DMS53 (cell line): ENCODE data around the gene ZFP36.
A peak's percentile ranks its signal among the peaks of the same experiment; 100 is the strongest.

ENCODE experiments used
- DNase-seq: peaks from one replicate; lab custom pipeline; 2025; lab: John Stamatoyannopoulos, UW

Gene ZFP36

DNA sequence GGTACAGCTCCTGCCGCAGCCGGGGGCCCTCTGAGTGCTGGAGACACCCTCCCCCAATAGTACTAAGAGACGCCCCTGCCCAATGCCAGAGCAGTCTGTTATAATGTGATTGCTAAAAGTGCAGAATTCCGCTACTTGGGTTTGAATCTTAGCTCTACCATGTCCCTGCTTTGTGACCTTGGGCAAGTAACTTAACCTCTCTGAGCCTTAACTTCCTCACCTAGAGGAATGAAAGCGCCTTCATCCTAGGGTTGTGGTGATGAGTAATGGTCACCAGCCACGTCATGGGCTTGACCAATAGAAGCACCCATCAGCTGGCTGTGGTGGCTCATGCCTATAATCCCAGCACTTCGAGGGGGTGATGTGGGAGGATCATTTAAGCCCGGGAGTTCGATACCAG, 12.4 kb downstream of the ZFP36 start:
- DNase-seq, result no peak

GRCh38 chr19:39420769-39421168, 14.1 kb downstream of the ZFP36 start:
- no peak for DNase-seq

GRCh38 chr19:39422020-39422419, 15.4 kb downstream of the ZFP36 start:
- DNase-seq, result no peak

DNA sequence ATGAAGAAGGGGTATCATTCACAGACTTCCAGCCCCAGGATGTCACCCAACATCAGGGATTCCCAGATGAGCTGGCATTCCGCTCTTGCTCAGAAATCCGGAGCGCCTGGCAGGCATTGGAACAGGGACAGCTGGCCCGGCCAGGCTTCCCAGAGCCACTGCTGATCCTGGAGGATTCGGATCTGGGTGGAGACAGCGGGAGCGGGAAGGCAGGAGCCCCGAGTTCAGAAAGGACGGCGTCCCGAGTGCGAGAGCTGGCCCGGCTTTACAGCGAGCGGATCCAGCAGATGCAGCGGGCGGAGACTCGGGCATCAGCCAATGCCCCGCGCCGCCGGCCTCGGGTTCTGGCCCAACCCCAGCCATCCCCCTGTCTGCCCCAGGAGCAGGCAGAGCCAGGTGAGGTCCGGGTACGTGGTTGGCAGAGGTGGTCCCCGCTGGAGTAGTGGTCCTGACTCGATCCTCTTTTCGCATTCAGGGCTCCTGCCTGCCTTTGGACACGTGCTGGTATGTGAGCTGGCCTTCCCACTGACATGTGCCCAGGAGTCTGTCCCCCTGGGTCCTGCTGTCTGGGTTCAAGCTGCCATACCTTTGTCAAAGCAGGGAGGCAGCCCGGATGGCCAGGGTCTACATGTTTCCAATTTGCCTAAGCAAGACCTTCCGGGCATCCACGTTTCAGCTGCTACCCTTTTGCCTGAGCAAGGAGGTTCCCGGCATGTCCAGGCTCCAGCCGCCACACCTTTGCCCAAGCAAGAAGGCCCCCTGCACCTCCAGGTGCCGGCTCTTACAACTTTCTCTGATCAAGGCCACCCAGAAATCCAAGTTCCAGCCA, 16.8 kb downstream of the ZFP36 start:
- no peak for DNase-seq

DNA sequence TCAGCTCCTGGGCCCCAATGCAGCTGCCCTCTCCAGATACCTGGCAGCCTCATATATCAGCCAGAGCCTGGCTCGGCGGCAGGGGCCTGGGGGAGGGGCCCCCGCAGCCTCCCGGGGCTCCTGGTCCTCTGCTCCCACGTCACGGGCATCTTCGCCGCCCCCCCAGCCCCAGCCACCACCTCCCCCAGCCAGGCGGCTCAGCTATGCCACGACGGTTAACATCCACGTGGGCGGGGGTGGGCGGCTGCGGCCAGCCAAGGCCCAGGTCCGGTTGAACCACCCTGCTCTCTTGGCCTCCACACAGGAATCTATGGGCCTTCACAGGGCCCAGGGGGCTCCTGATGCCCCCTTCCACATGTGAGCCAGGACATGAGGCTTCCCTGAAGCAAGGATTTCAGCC, 18.3 kb downstream of the ZFP36 start:
- no peak for DNase-seq

DNA sequence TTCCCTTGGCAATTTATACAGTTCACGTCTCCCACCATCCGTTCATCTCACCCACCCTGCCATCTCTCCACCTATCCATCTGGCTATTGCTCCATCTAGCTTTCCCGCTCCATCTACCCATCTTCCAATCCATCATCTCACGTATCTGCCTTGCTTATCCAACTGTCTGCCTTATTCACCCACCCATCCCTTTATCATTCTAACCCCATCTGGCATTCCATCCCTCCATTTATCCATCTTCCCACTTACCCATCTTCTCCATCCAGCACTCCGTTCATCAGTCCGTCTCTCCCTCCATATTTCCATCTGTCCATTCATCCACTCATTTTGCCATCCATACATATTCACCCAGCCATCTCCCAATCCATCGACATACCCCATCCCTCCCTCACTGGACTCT, 19.1 kb downstream of the ZFP36 start:
- DNase-seq, result no peak

DNA sequence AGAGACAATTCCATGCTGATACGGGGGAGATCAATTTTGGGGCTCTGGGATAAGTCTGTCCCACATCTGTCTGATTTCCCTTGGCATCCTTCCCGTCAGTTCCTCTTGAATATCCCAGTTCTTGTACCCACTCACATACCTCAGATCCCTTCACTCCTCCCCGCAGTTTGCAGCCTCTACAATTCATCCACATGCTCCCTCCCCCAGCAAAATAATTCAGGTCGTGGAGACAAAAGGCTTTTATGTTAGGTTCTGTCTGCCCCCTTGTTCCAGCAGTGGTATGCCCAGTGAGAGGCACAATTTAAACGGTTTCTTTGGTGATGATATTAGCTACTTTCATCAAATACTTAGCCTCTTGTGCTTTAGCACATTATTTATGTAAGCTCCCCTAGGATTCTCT, 19.5 kb downstream of the ZFP36 start:
- no peak for DNase-seq

DNA sequence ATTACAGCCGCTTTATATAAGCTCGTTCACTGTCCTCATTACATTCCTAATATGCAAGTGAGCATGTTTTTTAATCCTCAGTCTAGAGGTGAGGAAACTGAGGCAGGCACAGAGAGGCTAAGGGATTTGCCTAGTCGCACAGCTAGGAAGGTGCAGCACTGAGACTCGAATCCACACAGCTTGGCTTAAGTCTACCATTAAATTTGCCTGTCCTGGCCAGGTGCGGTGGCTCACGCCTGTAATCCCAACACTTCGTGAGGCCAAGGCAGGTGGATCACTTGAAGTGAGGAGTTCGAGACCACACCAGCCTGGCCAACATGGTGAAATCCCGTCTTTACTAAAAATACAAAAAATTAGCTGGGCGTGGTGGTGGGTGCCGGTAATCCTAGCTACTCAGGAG, 21.1 kb downstream of the ZFP36 start:
- DNase-seq, result no peak

GRCh38 chr19:39428283-39429112, 21.9 kb downstream of the ZFP36 start:
- no peak for DNase-seq

DNA sequence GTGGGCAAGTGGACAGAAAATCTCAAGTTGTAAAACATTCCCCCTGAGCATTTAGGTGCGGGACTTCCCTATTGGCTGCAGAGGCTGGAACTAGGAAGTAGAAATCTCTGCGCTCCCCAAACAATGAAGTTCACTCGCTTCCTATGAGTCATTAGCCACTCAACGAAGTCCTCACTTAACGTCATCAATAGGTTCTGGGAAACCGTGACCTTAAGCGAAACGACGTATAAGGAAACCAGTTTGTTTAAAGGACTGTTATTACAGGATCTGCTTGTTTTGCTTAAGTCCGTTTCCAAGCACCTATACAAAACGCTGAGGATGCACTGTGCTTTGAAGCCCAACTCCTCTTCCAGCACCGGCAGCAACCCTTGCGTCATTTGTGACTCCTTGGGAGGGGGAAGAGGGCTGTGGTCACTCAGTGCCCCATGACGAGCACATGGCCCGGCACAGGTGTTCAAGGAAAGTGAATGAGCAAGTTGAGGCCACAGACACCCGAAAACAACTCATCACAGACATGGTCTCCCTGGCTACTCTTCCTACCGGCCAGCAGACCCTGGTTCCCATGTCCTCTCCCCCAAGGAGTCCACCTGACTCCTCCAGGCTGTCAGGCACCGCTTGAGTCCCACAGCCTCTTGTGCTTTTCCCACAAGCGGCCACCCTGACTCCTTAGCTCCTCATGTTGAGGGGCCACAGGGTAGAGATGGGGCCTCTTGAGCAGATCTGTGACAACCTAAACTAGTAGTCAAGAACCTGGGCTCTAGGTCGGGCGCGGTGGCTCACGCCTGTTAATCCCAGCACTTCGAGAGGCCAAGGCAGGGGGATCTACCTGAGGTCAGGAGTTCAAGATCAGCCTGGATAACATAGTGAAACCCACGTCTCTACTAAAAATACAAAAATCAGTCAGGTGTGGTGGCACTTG, 24.3 kb downstream of the ZFP36 start:
- peak; percentile 100 for DNase-seq

DNA sequence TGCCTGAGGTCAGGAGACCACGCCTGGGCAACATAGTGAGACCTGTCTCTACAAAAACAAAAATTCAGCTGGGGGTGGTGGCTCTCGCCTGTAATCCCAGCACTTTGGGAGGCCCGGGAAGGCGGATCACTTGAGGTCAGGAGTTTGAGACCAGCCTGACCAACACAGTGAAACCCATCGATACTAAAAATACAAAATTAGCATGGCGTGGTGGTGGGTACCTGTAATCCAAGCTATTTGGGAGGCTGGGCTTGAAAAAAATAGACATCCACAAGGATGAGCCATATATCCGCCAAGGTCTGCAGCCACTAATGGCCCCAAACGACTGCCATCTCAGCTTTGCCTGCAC, 26.0 kb downstream of the ZFP36 start:
- peak; percentile 66 for DNase-seq

DNA sequence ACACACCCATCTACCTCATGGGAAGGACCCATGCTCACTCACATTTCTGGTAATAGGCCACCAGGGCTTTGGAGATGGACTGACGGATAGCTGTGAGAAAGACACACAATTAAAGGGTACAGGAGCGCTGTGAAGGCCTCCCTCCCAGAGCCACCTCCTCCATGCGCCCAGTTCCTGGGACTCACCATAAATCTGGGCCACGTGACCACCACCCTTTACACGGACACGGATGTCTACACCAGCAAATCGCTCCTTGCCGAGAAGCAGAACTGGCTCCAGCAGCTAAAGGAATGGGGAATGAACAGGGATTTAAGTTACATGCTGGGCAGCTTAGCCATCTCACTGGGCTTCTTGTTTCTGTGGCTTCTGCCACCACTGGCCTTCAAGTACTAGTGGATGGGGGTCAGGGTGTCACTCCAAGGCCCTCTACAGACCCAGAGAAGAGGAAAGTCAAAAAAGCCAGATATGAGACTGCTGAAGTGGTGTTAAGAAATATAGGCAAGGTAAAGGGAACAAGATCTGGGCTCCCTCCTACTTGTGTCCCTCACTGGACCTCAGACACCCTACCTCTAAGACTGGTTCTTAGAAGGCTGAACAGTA, 26.9 kb downstream of the ZFP36 start:
- DNase-seq, result no peak

DNA sequence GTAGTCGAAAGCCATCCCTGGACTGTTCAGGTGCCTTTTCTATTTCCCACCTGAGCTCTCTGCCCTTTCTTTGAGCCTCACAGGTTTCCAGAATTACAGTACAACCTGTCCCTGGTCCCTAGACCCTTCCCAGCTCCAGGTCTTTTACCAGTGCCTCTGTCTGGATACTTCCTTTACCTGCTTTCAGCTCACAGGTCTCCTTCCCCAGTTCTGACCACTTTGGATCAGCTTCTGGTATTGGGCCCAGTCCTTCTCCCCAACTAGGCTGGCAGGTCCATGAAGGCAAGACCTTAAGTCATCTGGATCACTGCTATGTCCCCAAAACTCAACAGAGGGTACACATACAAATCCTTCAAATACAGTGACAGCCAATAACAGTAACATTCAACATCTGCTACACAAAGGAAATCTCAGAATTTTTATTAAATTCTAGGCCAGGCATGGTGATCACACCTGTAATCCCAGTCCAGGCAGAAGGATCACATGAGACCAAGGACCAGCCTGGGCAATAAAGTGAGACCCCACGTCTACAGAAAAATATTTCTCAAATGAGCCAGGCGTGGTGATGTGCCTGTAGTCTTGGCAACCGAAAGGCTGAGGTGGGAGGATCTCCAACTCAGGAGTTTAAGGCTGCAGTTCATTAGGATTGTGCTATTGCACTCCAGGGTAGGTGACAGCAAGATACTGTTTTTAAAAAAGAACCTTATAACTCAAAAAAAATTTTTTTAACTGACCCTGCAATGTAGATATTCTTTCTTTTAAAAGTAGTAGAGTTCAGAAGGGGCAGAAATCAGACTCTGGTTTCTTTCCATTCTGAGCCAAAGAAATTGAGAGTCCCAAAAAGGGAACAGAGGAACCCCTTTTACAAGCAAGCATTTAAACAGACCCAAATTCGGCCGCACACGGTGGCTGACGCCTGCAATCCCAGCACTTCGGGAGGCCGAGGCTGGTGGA, 27.8 kb downstream of the ZFP36 start:
- DNase-seq, result no peak

DNA sequence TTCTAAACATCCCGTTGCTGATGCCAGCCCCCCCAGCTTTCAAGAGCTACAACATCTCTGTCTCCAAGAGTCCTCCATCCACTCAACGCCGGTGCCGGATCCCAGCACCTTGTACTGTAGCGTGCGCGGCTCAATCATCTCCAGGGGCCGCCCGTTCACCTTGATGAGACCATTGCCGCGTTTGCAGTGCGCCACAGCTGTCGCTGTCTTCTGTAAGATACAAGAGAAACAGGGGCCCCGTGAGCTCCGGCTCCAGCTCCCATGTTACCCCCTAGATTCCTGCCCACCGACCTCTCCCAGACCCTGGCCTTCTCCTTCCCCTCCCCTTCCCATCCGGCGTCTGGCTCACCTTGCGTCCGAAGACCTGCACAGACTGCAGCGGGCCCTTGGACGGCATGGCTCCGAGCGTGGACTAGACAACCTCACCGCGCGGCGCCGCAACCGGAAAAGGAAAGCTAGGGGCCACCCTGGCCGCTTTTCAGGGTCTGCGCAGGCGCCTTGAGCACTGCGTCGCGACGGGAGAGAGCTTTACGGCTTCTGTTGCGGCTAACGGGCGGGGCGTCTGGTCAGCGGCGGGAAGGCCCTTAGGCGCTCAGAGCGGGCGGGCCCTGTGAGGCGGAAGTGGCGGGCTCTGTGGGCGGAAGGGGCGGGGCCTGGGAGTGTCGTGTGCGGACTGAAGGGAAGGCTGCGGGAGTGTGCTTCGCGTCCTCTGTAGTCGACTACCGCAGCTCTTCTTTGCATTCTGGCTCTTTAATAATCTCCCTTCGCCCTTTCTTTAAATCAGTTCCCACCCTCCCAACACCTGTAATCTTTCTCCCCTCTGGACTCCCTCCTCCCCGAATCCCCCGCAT, 29.1 kb downstream of the ZFP36 start, which contains the start of gene RPS16:
RPS16 (minus strand) TSS at position 451 of the 851 bp plus-strand sequence; CDS start at position 397, 54 bp downstream.
- peak; percentile 100 for DNase-seq

- no peak for DNase-seq
Measured at GRCh38 chr19:39436350-39436716, 29.7 kb downstream of the ZFP36 start.

- DNase-seq, result no peak
Measured at GRCh38 chr19:39438270-39438934, 31.8 kb downstream of the ZFP36 start.

DNA sequence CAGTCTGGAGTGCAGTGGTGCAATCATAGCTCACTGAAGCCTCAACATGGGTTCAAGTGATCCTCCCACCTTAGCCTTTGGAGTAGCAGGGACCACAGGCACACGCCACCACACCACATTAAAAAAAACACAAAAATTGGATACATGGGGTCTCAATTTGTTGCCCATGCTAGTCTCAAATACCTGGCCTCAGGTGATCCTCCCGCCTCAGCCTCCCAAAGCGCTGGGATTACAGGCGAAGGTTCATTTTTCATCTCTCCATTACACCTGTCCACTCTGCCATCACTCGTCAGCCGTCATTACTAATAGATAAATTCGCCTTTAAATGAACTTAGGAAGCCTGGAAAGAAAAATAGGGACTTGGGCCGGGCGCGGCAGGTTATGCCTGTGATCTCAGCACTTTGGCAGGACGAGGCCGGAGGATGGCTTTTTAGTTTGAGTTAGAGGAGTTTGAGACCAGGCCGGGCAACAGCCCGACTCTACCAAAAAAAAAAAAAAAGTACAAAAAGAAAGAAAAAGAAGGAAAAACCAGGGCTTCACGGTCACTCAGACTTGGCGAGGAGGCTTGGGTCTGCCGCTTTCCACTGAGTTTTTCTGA, 38.0 kb downstream of the ZFP36 start:
- peak; percentile 68 for DNase-seq

DNA sequence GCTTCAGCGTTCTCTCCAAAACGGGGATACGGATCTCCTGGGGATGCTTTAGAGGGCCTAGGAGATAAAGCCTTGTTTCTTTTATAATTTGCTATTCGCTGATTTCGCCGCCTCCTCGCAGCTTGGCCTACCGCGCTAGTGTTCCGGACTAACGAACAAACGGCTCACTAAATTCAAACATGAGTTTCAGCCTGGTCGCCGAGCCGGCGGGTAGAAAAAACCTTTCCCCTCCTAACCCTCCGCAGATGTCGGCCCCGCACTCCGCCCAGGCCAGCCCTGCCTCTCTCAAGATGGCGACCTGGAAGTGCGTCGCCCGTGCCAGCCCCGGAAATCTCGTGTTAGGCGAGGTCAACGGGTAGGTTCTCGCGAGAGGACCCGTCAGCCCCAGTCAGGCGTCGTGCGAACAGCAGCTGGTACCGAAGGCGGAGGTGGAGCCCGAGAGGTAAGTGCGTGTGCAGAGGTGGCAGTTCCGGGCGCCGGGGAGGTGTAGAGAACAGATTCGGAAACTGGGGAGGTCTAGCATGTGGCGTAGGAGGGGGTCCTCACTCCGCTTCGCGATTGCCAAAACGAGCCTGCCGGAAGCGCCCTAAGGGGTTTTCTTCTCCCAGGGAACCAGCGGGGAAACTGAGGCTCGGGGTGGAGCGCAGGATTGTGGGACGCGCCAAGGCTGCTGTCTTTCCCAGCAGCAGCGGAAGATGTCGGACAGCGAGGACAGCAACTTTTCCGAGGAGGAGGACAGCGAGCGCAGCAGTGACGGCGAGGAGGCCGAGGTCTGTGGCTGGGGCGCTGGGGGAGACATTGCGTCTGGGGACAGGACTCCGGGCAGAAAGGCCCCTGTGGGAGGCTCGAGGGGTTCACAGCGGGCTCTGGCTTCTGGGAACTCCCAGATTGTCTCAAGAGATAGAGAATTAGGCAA, 38.8 kb downstream of the ZFP36 start, which contains the start of gene SUPT5H:
SUPT5H (plus strand) TSS at position 387 of the 916 bp plus-strand sequence; CDS start at position 696, 309 bp downstream.
- DNase-seq, result peak; percentile 100
